GM18511 (cell line): ENCODE data around the gene CECR2.

ENCODE experiments used
- ATAC-seq: cut with Tn5 transposase; IDR thresholded peaks from one replicate; pipeline ENCODE4 v1.9.1; 2021; ENCODE audit warnings: mild to moderate bottlenecking, moderate library complexity; ENCODE audit not compliant: unreplicated experiment

Gene CECR2

GRCh38 chr22:17369439-17370025, at the start of gene CECR2:
Gene CECR2 (plus strand): TSS chr22:17369460. CDS start chr22:17369784, 324 bp downstream.
- no peak for ATAC-seq

- ATAC-seq = no peak
Measured at GRCh38 chr22:17319546-17319945, 49.7 kb upstream of the CECR2 start.

- no peak for ATAC-seq
Measured at GRCh38 chr22:17322511-17322910, 46.7 kb upstream of the CECR2 start.

GRCh38 chr22:17331690-17332089, 37.6 kb upstream of the CECR2 start:
- ATAC-seq = no peak

GRCh38 chr22:17332109-17332800, 37.0 kb upstream of the CECR2 start:
- no peak for ATAC-seq

GRCh38 chr22:17334059-17334458, 35.2 kb upstream of the CECR2 start:
- no peak for ATAC-seq

- no peak for ATAC-seq
Measured at GRCh38 chr22:17334983-17335382, 34.3 kb upstream of the CECR2 start.

GRCh38 chr22:17336061-17336460, 33.2 kb upstream of the CECR2 start:
- no peak for ATAC-seq

GRCh38 chr22:17337639-17338038, 31.6 kb upstream of the CECR2 start:
- no peak for ATAC-seq

- ATAC-seq = no peak
Measured at GRCh38 chr22:17339095-17339693, 30.1 kb upstream of the CECR2 start.

GRCh38 chr22:17342361-17342760, 26.9 kb upstream of the CECR2 start:
- ATAC-seq = no peak

- no peak for ATAC-seq
Measured at GRCh38 chr22:17343766-17344165, 25.5 kb upstream of the CECR2 start.

GRCh38 chr22:17346578-17346977, 22.7 kb upstream of the CECR2 start:
- ATAC-seq = no peak

GRCh38 chr22:17347724-17348123, 21.5 kb upstream of the CECR2 start:
- no peak for ATAC-seq

GRCh38 chr22:17348464-17349103, 20.7 kb upstream of the CECR2 start:
- no peak for ATAC-seq

- ATAC-seq = no peak
Measured at GRCh38 chr22:17349172-17349571, 20.1 kb upstream of the CECR2 start.

- ATAC-seq = no peak
Measured at GRCh38 chr22:17350292-17350691, 19.0 kb upstream of the CECR2 start.

- ATAC-seq = no peak
Measured at GRCh38 chr22:17352798-17353197, 16.5 kb upstream of the CECR2 start.

GRCh38 chr22:17357688-17358087, 11.6 kb upstream of the CECR2 start:
- ATAC-seq = no peak

- ATAC-seq = no peak
Measured at GRCh38 chr22:17358415-17358814, 10.8 kb upstream of the CECR2 start.

- no peak for ATAC-seq
Measured at GRCh38 chr22:17359501-17359900, 9.8 kb upstream of the CECR2 start.

- ATAC-seq = no peak
Measured at GRCh38 chr22:17366329-17366728, 2.9 kb upstream of the CECR2 start.
